Measurements from ENCODE around the gene NSD2.
"Not testable (repeated sequence)": the region's sequence is repeated elsewhere in the genome, so short reads cannot be mapped to it uniquely, and the experiment has no call there.

NSD2 gene

DNA sequence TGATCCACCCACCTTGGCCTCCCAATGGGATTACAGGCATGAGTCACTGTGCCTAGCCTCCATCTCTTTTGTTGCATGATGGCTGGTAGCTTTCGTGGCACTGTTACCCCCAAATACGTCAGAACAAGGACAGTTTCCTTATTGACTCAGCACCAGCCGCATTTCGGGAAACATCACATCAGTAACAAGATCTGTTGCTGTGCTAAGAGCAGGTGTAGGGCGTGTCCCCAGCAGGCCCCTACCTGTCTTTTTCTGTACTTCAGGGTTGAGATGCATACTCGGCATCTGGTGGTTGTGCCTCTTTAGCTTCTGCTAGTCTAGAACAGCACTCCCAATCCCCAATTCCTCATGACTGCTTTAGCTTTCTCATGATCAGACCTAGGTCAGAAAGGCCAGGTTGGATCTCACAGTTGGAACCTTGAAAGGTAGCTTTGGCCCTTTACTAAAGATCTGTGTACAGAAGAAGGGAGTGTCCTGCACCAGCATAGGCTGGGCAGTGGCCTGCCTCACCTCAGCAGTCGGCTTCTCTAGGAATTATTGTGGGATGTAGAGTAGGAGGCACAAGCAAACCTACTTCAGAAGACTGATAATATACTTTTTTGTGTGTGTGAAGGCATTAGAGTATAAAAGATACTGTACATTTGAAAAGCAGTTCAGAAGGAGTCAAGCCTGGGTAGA is 36.8 kb downstream of the NSD2 start:
- peaks cover 89% of the 10 kb centered on the region for H4K20me1 ChIP-seq (ENCODE audit: insufficient read depth, low read length)
- peaks cover 98% of the 10 kb centered on the region for H3K79me2 ChIP-seq (ENCODE audit: insufficient read depth, low read length)
- H3K4me2 ChIP-seq (ENCODE audit: insufficient read depth, low read length): no peak overlapping the region

DNA sequence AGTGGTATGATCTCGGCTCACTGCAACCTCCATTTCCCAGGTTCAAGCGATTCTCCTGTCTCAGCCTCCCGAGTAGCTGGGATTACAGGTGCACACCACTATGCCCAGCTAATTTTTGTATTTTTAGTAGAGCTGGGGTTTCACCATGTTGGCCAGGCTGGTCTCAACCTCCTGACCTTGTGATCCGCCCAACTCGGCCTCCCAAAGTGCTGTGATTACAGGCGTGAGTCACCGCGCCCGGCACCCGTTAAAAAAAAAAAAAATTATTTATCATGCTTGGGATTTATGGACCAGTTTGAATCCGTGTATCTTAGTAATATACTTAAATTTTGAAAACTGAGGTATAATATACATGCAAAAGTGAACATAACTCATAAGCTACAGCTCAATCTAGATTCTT is 38.5 kb downstream of the NSD2 start:
- H3K9me3 ChIP-seq (ENCODE audit: insufficient read depth, low read length, severe bottlenecking); H3K27me3 ChIP-seq (ENCODE audit: insufficient read depth, low read length, poor library complexity); H3K4me2 ChIP-seq (ENCODE audit: insufficient read depth, low read length); H3K27ac ChIP-seq (ENCODE audit: low read length); H2AFZ ChIP-seq (ENCODE audit: low read depth, low read length); DNase-seq; H3K4me3 ChIP-seq (ENCODE audit: low read depth in 1 of 2, low read length in 2 of 2); H3K4me1 ChIP-seq (ENCODE audit: insufficient read depth, low read length); ATAC-seq (ENCODE audit: insufficient read depth, low read depth); H3K9ac ChIP-seq (ENCODE audit: low read depth, low read length): not testable (repeated sequence)
- peaks cover 98% of the 10 kb centered on the region for H3K36me3 ChIP-seq (ENCODE audit: insufficient read depth, low read length)
- peaks cover 99% of the 10 kb centered on the region for H3K79me2 ChIP-seq (ENCODE audit: insufficient read depth, low read length)
- H4K20me1 ChIP-seq (ENCODE audit: insufficient read depth, low read length): peaks cover 92% of the 10 kb centered on the region

More for the DNA sequence above, 36.8 kb downstream of the NSD2 start:
- Histone ChIP-seq H3K4me1 (ENCODE audit: insufficient read depth, low read length) (no peaks in the 10 kb centered on the region), H2AFZ (ENCODE audit: low read depth, low read length) (no peak overlapping the region), H3K9me3 (ENCODE audit: insufficient read depth, low read length, severe bottlenecking) (no peaks in the 10 kb centered on the region), H3K4me3 (ENCODE audit: low read depth in 1 of 2, low read length in 2 of 2) (no peak overlapping the region), H3K36me3 (ENCODE audit: insufficient read depth, low read length) (peaks cover 97% of the 10 kb centered on the region), H3K9ac (ENCODE audit: low read depth, low read length) (no peak overlapping the region), H3K27me3 (ENCODE audit: insufficient read depth, low read length, poor library complexity) (no peaks in the 10 kb centered on the region), H3K27ac (ENCODE audit: low read length) (no peak overlapping the region)
- ATAC-seq (ENCODE audit: insufficient read depth, low read depth) (no peak), DNase-seq (no peak)
- TF ChIP-seq, protein P1, sequence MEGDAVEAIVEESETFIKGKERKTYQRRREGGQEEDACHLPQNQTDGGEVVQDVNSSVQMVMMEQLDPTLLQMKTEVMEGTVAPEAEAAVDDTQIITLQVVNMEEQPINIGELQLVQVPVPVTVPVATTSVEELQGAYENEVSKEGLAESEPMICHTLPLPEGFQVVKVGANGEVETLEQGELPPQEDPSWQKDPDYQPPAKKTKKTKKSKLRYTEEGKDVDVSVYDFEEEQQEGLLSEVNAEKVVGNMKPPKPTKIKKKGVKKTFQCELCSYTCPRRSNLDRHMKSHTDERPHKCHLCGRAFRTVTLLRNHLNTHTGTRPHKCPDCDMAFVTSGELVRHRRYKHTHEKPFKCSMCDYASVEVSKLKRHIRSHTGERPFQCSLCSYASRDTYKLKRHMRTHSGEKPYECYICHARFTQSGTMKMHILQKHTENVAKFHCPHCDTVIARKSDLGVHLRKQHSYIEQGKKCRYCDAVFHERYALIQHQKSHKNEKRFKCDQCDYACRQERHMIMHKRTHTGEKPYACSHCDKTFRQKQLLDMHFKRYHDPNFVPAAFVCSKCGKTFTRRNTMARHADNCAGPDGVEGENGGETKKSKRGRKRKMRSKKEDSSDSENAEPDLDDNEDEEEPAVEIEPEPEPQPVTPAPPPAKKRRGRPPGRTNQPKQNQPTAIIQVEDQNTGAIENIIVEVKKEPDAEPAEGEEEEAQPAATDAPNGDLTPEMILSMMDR (IDR thresholded peaks at IDR 0.05; ENCODE audit: borderline replicate concordance, extremely low read depth, low read length, poor library complexity, severe bottlenecking): no peak
- no peak for TF ChIP-seq EZH2 (IDR thresholded peaks at IDR 0.05; ENCODE audit: borderline replicate concordance, low read depth, low read length, severe bottlenecking)

DNA sequence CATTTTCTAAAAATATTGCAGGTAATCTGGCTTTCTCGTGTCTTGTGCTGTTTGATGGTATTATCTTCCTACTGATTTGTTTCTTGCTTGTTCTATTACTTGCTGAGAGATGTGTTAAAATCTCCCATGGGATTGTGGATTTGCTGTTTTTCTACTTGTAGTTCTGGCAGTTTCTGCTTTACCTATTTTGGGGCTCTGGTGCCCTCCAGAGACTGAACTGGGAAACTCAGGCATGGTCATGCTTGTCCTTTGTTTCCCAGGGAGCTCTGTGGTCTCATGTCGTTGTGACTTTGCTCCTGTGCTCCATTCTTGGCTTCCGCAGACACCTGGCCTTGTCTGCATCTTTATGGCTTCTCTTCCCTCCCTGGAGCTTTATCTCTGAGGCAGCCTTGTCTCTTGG is 39.5 kb downstream of the NSD2 start:
- Histone ChIP-seq H3K9ac (ENCODE audit: low read depth, low read length) (no peak overlapping the region), H3K27ac (ENCODE audit: low read length) (no peak overlapping the region)

DNA sequence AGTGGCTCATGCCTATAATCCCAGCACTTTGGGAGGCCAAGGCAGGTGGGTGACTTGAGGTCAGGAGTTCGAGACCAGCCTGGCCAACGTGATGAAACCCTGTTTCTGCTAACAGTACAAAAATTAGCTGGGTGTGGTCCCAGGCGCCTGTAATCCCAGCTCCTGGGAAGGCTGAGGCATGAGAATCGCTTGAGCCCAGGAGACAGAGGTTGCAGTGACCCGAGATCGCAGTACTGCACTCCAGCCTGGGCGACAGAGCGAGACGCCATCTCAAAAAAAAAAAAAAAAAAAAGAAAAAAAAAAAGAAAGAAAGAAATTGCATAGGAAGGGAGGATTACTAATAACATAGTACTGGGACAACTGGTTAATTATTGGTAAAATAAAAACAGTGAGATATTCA is 40.1 kb downstream of the NSD2 start:
- H3K9me3 ChIP-seq (ENCODE audit: insufficient read depth, low read length, severe bottlenecking); H3K27ac ChIP-seq (ENCODE audit: low read length); H3K4me1 ChIP-seq (ENCODE audit: insufficient read depth, low read length); ATAC-seq (ENCODE audit: insufficient read depth, low read depth); DNase-seq; H3K4me2 ChIP-seq (ENCODE audit: insufficient read depth, low read length); H2AFZ ChIP-seq (ENCODE audit: low read depth, low read length); H3K27me3 ChIP-seq (ENCODE audit: insufficient read depth, low read length, poor library complexity); H3K4me3 ChIP-seq (ENCODE audit: low read depth in 1 of 2, low read length in 2 of 2); H3K9ac ChIP-seq (ENCODE audit: low read depth, low read length): not testable (repeated sequence)
- Histone ChIP-seq H3K79me2 (ENCODE audit: insufficient read depth, low read length) (peaks cover 99% of the 10 kb centered on the region), H4K20me1 (ENCODE audit: insufficient read depth, low read length) (peaks cover 89% of the 10 kb centered on the region), H3K36me3 (ENCODE audit: insufficient read depth, low read length) (peaks cover 97% of the 10 kb centered on the region)

More for the DNA sequence above, 39.5 kb downstream of the NSD2 start:
- TF ChIP-seq, protein P1 (IDR thresholded peaks at IDR 0.05; ENCODE audit: borderline replicate concordance, extremely low read depth, low read length, poor library complexity, severe bottlenecking): peak; percentile 70
- TF ChIP-seq EZH2 (IDR thresholded peaks at IDR 0.05; ENCODE audit: borderline replicate concordance, low read depth, low read length, severe bottlenecking): no peak
- ATAC-seq (ENCODE audit: insufficient read depth, low read depth) (peak; percentile 73), DNase-seq (peak; percentile 52)
- Histone ChIP-seq H3K4me2 (ENCODE audit: insufficient read depth, low read length) (no peak overlapping the region), H2AFZ (ENCODE audit: low read depth, low read length) (no peak overlapping the region), H3K36me3 (ENCODE audit: insufficient read depth, low read length) (peaks cover 97% of the 10 kb centered on the region), H3K9me3 (ENCODE audit: insufficient read depth, low read length, severe bottlenecking) (no peaks in the 10 kb centered on the region), H3K4me1 (ENCODE audit: insufficient read depth, low read length) (no peaks in the 10 kb centered on the region), H3K4me3 (ENCODE audit: low read depth in 1 of 2, low read length in 2 of 2) (no peak overlapping the region), H3K79me2 (ENCODE audit: insufficient read depth, low read length) (peaks cover 99% of the 10 kb centered on the region), H4K20me1 (ENCODE audit: insufficient read depth, low read length) (peaks cover 89% of the 10 kb centered on the region), H3K27me3 (ENCODE audit: insufficient read depth, low read length, poor library complexity) (no peaks in the 10 kb centered on the region)

All from DND-41 (cell line).